Measurements from ENCODE around the gene SV2C.
"Not testable (repeated sequence)": the region's sequence is repeated elsewhere in the genome, so short reads cannot be mapped to it uniquely, and the experiment has no call there.

Gene SV2C

GRCh38 chr5:76305269-76305668 lies 222.1 kb downstream of the SV2C start:
- no peak for DNase-seq

GRCh38 chr5:76305775-76306174 lies 222.6 kb downstream of the SV2C start:
- no peak for DNase-seq

- no peak for DNase-seq
Observed at GRCh38 chr5:76310208-76310607, 227.0 kb downstream of the SV2C start.

DNA sequence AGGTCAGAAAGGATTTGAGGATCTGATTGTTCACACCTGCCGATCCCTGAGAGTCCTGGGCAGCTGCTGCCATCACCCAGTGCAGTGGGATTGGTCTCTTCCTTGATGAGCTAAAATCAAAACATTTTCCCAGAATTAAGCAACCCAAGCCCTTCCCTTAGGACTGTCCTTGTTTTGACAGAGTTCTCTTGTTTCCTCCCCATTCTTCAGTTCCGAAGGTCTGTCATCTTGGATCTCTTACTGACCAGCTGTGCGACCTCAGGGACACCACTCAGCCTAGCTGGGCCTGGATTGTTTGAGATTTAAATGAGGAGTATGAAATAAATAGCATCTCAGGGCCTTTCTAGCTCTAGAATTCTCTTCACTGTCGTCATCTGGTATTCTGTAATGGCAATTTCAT lies 229.6 kb downstream of the SV2C start:
- no peak for DNase-seq

GRCh38 chr5:76314643-76315042 lies 231.5 kb downstream of the SV2C start:
- no peak for DNase-seq

- DNase-seq = no peak
Observed at GRCh38 chr5:76319673-76320072, 236.5 kb downstream of the SV2C start.

GRCh38 chr5:76323494-76323893 lies 240.3 kb downstream of the SV2C start:
- DNase-seq = not testable (repeated sequence)

DNA sequence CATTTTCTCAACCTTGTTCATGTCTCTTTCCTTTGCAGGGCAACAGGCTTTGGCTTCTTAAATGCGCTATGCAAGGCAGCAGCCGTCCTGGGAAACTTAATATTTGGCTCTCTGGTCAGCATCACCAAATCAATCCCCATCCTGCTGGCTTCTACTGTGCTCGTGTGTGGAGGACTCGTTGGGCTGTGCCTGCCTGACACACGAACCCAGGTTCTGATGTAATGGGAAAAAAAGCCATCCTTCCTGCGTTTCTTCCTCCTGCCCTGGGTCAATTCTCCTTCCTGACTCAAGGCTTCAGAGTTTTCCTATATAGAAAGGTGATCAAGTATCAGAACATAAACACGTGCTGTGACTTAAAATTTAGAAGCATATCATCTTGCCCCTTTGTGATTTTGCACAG lies 242.1 kb downstream of the SV2C start:
- DNase-seq = no peak

GRCh38 chr5:76325876-76326491 lies 242.8 kb downstream of the SV2C start:
- peak in 1 of 3 experiments; percentile 4 for DNase-seq

DNA sequence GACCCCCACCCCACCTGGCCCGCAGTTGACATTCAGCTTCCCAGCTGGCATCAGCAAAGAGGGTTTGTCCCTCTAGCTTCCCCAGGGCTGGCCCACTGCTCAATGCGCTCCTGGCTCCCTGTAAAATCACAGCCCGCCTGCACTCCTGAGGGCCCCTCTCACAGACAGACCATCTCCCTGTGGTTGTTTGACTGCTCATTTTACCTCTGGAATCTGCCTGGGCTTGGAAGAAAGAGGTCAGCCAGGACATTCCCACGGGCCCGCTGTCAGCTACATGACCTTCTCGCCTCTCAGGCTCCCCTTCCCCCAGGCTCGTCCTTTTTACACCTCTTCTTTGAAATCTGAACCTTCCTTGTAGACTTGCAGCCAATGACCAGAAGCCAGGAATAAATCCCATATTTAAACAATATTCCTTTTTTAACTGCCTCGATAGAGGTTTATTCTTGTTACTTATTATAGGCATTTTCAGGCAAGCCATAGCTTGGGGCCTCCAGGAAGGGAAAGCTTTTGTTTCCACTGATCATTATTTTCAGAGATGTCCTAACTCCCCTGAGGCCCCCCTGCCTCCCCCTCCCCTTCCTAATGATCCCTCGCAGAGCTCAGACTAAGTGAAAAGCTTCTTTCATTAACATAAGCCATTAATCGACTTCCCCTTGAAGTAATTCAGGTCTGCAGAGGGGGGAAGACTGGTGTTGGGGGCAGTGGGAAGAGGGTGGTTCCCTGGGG lies 243.6 kb downstream of the SV2C start:
- no peak for DNase-seq

GRCh38 chr5:76329346-76329745 lies 246.2 kb downstream of the SV2C start:
- no peak for DNase-seq

DNA sequence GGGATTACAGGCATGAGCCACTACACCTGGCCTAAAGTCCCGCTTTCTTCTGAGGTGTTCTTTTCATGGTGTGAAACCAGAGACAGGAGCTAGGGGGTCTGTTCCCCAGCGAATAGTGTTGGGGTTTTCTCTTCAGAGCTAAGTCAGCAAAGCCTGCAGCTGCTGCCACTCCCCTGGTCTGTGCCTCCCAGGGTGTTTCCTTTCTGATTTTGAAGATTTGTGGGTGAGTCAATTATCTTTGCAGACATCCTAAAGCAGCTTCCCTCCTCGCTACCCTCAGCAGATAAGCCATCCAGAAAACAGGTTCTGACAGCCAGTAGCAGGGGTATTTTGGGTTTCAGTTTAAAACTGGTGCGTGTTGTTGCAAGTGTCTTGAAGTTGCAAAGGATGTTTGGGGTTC lies 247.9 kb downstream of the SV2C start:
- DNase-seq = no peak

DNA sequence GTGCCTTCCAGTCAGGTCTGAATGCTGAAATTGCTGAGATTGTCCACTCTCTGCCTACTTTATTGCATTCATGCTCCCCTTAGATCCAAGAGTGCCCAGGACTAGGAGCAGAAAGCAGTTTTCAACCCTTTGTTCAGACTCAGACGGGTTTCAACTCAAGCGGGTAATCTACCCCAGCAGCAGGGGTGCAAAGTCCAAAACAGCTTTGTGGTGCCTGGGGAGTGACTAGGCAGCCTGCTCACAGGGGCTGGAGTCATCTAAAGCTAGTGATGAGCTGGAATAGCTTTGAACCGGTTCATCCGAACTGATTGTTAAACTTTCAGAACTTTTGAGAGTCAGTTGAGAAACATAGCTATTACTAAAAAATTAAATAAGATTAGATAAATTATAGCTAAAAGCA lies 248.9 kb downstream of the SV2C start:
- DNase-seq = no peak

DNA sequence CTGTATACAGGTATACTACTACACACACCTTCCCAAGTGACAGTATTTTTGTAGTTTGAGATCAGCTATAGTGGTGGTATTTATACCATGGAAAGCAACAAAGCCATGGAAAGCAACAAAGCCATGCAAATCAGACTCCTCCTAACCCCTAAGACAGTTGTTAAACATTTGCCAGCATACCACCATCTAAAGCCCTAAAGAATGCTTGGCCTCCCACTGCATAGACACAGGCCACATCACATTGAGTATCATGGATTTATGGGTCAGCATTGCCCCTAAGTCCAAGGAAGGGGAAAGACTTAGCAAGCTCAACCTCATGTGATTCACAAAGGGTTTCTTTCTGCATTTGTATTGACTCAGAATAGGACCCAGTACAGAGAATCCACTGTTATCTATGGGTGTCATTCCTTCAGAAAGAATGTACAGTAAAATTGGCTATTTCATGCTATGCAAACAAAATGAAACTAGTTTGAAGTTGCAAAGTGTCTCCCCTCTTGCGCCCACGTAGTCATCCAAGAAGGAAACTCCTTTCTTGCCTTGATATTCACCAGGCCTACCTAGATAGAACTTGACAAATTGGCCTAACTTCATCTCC lies 249.5 kb downstream of the SV2C start:
- DNase-seq = no peak

- DNase-seq = no peak
Observed at GRCh38 chr5:76333571-76333970, 250.4 kb downstream of the SV2C start.

GRCh38 chr5:76334574-76334973 lies 251.4 kb downstream of the SV2C start:
- DNase-seq = no peak

- DNase-seq = not testable (repeated sequence)
Observed at GRCh38 chr5:76335451-76335850, 252.3 kb downstream of the SV2C start.

- not testable (repeated sequence) for DNase-seq
Observed at GRCh38 chr5:76336253-76336809, 253.1 kb downstream of the SV2C start.

- peak in 1 of 3 experiments; percentile 28 for DNase-seq
Observed at GRCh38 chr5:76337953-76338451, 254.8 kb downstream of the SV2C start.

GRCh38 chr5:76339919-76340318 lies 256.7 kb downstream of the SV2C start:
- no peak for DNase-seq

DNA sequence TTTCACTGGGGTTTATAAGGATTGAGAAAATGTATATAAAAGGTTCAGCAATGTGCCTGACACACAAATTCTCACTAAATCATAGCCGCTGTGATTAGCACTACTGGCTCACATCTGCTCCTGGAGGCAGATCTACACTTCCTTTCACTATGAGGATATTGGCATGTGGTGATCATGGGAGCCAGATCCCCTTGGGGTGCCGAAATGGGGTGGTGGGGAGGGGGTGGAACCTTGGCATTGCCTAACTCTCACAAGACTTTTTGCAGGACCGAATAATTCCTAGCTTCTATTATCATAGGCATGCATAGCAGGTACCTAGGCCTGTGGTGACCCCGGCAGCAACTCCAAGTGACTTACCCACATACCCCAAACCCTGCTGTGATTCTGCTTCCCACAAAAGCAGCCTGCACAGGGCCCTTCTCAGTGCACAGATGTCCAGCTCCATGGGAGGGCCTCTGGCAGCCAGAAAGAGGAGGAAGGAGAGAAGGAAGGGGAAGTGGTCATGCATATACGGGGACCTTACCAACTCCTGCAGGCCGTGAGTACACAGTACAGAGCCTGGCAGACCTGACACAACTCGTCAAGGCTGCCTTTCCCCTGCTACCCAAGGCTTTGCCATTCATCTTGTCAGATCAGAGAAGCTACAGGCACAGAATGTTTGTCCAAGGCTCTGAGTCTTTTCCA lies 258.6 kb downstream of the SV2C start:
- no peak for DNase-seq

- no peak for DNase-seq
Observed at GRCh38 chr5:76342474-76342873, 259.3 kb downstream of the SV2C start.

DNA sequence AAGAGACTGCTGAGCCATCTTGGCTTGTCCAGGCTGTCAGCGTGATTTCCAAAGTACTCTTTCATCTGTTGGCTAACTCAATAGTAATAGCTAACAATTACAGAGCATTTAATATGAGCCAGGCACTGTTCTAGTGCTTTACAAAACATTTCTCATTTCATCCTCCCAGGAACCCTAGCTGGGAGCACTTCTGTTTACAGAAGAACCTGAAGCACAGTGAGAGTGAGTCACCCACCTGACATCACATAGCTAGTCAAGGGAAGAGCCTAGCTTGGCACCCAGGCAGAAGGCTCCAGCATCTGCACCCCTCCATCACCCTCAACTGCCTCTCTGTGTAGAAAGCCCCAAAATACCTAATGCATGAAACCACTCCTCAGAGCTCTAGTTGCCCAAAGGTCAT lies 262.4 kb downstream of the SV2C start:
- DNase-seq = no peak

Measured in NCI-H1417 (cell line).